CD4-positive, alpha-beta T cell treated with Interleukin-17A for 4 hours (primary cell): Measurements from ENCODE around the gene LGI2.

Experiments used
- DNase-seq: peaks from one replicate; pipeline ENCODE4 v3.0.0-alpha.2; 2020; ENCODE audit warnings: mixed read lengths

The LGI2 gene

DNA sequence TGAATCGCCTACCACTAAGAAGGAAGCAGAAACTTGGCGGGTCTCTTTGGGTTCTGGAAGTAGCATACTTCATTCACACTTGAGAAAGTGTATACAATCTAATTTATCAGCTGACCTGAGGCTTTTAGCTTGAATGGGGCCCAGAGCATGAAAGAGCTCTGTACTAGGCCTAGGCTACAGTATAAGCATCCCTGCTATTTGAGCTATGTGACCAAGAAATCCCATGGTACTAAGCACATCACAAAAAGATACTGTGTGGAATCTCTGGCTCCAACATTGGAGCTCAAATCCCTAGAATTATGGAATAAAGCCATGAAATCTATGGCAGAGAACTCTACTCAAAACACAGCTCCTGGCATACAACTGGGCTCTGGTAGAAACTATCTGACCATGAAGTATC lies 74.0 kb downstream of the LGI2 start:
- no peak for DNase-seq

DNA sequence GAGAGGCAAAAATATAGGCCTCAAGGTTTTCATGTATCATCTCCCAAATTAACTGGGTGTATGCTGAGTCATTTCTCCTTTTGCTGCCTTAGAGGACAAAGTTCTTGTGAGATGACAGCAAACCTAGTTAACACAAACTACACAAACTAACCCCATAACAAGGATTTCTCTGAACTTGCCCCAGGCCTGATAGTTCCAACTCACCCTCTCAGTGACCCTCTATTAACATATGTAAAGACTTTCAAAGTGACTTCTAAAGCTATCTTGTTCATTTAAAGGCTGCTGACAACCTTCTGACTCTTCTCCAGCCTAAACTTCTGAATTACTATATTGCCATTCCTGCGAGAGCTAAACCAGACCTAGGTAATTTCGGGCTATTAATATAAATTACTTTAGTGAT lies 74.7 kb downstream of the LGI2 start:
- no peak for DNase-seq

DNA sequence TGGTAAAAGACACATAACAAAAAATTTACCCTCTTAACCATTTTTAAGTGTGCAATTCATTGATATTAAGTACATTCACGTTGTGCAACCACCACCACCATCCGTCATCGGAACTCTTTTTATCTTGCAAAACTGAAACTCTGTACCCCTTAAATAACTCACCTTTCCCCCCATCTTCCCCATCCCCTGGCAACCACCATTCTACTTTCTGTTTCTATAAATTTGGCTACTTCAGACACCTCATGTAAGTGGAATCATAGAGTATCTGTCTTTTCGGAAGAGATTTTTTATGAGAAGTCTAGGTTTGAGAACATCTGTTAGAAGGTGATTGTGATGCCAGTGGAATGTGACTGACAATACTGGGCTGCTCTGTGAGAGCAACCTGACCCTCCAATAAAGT lies 78.1 kb downstream of the LGI2 start:
- DNase-seq: no peak

DNA sequence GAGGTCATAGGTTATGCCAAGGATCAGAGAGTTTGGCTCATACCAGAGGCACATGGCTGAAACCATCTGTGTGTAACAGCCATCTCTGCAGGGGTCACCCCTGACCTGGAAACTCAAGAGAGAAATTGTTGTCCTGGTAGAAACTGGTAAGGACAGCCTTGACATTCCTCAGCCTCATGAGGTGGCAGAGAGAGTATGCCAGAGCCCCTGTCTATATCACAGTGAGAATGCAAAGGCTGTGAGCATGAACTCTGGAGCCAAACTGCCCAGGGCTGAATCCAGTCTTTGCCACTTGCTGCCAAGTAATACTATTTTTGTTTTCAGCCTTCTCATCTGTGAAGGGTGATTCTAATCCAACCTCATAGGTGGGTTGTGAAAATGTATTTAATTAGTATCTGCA lies 80.8 kb downstream of the LGI2 start:
- no peak for DNase-seq
